ENCODE measurements around the gene IGF1R.

IGF1R gene

DNA sequence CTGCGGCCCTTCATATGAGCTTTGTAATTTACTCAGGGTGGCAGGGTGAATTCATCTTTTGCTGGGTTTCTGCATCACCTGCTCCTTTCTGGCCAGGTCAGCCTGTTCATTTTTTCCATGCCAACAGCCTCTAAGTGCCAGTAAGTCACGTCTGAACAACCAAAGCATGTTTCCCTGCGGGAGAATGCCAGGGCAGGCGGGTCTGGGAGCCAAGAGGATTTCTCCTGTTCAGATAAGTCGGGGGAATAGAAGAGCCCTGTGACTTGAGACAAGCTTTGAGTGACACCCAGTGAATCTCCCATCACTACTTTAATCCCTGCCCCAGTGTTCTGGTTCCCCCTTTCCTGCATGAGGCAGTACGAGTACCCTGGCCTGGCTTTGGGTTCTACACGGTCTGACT, 206.2 kb downstream of the IGF1R start:
- no peak overlapping the region for H3K4me3 ChIP-seq (ENCODE audit: low read depth, low read length)

DNA sequence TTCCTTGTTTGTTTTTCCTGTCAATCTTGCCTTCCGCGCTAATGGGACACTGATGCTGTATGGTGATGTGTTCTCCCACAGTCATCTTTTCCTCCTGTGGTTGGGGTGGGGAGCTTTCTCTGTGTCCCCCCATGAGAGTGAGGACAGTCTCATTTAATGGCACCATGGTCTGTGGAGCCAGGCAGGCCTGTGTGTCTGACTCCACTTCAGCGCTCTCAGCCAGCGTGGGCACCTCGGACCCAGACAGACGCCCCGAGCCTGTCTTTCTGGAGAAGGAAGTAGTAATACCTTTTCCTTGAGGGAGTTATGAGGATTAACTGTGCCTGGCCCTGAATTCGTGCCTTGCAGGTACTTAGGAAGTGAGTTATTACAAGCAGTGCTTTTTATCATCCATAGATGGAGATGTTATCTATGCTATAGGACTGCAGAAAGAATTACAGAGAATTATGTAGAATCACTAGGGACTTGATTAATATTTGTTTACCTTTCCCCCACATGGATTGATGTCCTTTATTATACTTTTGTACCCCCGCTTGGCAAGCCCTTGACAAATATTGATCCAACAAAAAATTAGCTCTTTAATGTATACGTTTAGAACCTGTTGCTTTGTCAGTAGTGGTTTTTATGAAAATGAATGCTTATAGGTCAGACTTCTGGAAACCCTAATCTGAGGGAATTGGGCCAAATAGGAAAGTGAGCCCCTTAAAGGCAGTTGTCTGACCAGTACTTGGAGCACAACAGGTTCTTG, 206.9 kb downstream of the IGF1R start:
- H3K4me3 ChIP-seq (ENCODE audit: low read depth, low read length): no peak overlapping the region

DNA sequence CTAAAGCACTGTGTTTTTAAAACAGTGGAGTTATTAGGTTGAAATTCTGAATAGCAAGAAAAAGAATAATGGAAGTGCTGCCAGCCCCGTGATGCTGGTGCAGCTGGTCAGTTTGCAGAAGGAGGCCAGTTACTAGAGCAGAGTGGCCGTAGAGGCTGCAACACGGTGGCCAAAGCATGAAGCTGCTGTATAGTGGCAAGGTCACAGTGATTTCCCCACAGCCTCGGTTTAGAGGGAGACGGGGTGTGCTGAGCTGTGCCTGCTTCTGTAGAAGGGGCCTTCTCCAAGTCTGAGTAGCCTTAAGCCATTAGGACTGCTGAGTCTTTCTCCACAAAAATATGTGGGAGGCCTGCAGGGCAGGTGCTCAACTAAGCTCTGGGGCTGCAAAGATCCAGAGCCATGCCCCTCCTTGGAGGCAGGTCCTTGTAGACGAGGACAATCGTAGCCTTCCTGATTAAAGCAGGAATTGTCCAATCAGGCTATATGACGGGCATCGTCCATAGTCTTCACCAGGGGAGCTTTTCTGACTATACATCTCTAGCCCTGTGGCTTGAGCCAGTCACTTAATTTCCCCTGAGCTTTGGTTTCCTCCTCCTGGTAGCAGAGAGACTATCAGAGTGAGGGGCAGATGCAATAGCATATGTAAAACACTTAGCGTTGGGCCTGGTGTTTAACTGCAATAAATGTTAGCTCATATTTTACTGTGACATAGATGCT, 207.6 kb downstream of the IGF1R start:
- H3K4me3 ChIP-seq (ENCODE audit: low read depth, low read length): no peak overlapping the region

DNA sequence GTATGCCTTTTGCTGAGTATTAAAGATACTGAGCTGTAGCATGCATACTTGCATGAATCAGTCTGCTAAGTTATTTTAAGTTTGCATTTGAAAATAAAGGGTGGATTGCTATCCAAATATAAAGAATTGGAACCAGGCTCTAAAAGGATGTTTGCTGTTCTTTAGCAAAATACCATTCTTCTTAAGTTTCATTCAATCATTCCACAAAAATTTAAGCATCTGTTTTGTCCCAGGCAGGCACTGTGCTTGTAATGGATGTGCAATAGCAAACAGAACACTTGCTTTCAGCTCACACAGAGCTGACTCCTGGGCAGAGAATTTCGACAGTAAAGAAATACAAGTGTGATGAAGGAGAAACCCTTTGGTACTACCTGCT, 208.2 kb downstream of the IGF1R start:
- H3K4me3 ChIP-seq (ENCODE audit: low read depth, low read length): no peak overlapping the region

DNA sequence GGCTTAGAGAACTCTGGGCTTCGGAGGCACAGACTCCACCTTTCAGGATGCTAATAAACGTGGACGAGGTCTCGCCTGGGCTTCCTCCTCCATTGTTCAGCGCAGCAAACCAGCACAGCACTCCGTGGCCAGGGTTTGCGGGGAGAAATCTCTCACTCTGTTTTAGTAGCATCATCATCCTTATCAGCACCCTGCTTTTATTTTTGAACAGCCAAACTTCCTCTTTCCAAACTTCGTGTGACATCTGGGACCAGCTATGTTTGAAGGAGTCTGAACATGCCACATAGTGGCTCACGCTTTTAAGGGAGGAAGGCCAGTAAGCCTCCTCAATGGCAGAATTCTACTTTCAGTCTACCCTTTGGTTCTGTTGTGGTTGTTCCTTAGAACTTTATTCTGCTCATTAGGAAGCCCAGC, 210.3 kb downstream of the IGF1R start:
- no peak overlapping the region for H3K4me3 ChIP-seq (ENCODE audit: low read depth, low read length)

DNA sequence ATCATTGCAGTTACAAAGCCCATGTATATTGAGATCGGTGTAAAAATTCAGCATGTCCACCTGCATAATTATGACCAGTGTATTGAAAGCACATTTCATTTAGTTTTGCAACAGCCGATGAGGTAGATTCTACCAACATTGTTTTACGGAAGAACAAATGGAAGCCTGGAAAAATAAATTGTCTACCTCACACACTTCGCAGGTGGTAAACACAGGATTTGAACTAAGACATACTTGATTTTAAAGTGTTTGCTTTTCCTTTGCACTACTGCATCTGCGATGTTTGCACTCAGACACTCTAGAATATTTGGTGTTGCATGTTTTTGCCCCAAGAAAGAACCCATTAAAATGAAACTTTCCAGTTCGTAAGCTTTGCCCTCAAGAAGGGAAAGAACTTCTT, 210.8 kb downstream of the IGF1R start:
- H3K4me3 ChIP-seq (ENCODE audit: low read depth, low read length): no peak overlapping the region

DNA sequence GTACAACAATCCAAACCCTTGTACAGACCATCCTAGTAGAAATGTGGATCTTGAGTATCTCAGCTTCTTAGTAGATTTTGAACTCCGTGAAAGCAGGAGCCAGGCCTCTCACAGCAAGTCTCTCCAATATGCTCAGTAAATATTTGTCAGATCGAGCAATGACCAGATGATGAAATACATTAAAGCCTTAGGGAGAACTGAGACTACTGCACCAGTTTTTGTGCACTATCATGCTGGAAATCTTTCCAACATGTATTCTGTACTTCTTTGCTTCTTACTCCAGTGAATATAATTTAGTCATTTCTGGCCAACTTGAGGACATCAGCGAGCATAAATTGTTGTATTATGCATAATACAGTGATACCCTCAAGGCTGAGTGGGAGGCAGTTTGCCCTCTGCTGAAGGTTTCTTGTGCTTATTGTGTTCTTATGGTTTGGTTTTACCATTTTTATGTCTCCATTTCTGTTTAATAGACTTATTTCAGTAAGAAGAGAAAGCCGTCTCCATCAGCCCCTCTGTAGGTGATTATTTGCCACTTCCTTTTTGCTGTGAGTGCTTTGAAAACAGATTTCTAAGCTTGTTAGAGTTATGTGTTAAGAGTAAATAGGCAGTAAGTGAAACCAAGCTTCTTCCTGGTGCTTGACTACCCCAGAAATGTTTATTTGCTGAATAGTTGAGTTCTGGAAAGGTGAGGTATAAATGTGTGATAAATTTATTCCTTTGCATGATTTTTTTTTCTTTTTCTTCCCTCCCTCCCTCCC, 212.1 kb downstream of the IGF1R start:
- no peak overlapping the region for H3K4me3 ChIP-seq (ENCODE audit: low read depth, low read length)

DNA sequence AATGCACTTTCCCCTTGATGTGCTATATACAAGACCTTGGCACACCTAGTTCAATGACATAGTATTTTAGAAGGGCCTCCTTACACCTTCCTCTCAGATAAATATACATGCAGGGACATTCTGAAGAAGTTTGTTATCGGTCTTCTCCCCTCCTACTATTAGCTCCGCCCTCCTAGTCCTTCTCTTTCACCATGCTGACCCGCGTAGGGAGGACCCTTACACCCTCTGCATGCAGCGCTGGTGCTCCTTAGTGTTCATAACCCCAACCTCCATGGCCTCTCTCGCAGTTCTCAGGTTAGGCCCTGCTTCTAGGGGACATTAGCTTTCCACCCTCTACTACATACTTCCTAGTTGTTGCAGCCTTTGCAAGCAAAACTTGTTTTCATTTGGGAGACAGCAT, 212.8 kb downstream of the IGF1R start:
- no peak overlapping the region for H3K4me3 ChIP-seq (ENCODE audit: low read depth, low read length)

DNA sequence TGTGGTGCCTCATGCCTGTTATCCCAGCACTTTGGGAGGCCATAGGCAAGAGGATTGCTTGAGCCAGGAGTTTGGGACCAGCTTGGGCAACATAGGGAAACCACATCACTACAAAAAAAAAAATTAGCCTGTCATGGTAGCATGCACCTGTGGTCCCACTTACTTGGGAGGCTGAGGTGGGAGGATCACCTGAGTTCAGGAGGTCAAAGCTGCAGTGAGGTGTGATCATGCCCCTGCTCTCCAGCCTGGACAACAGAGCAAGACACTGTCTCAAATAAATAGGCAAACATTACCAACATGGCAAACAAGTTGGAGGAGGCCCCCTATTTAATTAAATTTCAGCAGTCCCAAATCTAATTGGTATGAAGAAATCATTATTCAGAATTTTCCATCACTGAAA, 215.6 kb downstream of the IGF1R start:
- no peak overlapping the region for H3K4me3 ChIP-seq (ENCODE audit: low read depth, low read length)

DNA sequence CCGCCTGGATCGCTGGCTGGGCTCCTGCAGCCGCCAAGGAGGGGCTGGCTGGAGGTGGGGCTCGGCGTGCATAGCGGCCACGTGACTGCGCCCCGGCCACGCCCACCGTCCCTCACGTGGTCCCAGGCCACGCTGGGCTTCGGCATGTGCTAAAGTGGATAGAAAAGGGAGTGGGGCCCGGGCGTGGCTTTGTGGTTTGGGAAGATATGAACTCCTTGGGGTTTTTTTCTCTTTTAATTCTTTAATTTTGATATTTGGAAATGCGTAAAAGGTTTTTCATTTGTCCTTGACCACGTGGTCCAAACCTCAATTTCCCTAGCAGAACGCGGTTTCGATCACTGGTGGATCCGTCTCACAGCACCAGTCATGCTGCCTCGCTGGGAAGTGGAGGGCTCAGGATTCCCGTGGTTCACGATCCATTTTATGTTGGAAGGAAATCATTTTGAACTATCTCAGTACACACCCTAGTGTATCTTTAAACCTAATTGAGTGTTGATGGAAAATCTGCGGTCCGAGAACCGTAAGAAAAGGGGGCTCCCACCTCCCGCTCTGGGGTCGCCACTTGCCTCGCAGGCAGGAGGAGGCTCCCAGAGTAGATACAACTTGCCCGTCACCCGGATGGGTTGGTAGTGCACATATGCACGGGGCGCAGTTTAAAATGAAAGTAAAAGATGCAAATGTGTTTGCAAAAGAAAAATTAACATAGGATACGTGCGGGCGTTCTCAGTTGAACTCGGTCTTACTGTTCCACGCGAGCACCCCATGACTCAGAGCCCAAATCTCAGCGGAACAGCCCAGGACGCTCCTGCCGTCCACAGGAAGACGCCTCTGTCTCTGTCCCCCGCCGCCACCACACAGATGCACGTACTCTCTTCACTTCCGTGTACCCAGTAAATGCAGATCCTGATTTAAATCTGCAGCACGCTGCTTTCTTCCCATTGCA, 217.3 kb downstream of the IGF1R start:
- peak overlapping the region; percentile 9 for H3K4me3 ChIP-seq (ENCODE audit: low read depth, low read length)

DNA sequence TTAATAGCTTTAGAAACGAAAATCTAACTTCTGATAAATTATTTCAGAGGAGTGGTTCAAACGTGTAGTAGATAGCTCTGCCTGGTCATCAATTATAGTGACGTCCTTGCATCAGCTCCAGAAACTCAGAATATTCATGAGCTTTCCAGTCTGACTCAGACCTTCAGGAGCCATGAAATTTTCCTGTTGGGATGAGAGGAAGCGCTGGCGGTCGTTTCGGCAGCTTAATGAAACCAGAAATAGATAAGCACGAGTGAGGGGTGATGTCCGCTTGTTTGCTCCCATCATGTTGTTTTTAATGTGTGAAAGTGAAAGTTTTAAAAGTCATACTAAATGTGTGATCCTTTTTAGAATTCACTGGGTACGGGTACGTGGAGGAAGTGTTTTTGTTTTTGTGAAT, 218.2 kb downstream of the IGF1R start:
- H3K4me3 ChIP-seq (ENCODE audit: low read depth, low read length): no peak overlapping the region

DNA sequence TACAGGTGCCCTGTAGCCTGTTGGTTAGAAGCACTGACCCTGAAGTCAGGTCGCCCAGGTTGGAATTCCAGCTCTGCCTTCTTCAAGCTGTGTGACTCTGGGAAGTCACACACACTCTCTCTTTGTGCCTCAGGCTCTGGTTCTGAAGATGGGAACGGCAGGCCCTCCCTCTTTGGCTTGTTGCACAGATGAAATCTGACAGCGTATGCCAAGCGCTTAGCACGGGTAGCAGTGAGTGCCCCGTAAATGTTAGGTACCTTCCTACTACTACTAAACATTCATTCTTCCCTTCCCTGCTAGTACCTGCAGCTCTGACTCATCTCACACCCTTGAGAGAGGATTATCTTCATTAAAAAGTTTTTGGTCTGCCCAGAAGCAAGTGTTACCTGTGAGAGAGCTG, 220.2 kb downstream of the IGF1R start:
- no peak overlapping the region for H3K4me3 ChIP-seq (ENCODE audit: low read depth, low read length)

DNA sequence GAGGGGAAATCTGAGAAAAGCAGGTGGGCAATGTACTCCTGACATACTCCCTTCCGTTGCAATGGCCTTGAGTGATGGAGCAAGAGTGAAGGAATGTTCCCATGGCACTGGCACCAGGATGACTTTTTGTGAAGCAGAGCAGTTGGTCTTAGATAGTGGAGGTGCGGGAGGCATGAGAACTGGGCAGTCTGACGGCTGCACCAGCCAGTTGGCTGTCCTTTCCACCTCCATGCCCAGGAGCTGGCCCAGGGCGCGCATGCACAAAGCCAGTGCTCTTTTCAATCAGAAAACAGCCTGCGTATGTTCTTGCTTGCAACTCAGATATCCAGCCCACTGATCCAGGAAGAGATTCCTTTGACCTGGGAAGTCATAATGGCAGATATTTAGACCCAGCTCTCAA, 222.4 kb downstream of the IGF1R start:
- no peak overlapping the region for H3K4me3 ChIP-seq (ENCODE audit: low read depth, low read length)

DNA sequence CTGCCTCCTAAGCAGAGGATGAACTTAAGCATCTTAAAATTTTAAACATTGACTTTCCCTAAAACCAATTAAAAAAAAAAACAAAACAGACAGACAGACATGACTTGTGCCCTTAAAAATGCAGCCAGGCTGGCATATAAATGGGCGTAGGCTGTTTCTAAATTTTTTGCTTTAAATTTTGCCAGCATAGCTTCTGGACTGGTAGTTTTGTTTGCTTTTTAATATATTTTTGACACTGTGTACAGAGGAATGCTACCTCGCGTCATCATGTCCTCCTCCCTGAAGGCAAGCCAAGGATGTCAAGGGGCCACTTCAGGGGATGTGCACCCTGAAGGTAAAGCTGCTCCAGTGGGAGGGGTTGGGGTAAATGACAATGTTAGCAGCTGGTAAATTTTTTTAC, 224.4 kb downstream of the IGF1R start:
- no peak overlapping the region for H3K4me3 ChIP-seq (ENCODE audit: low read depth, low read length)

DNA sequence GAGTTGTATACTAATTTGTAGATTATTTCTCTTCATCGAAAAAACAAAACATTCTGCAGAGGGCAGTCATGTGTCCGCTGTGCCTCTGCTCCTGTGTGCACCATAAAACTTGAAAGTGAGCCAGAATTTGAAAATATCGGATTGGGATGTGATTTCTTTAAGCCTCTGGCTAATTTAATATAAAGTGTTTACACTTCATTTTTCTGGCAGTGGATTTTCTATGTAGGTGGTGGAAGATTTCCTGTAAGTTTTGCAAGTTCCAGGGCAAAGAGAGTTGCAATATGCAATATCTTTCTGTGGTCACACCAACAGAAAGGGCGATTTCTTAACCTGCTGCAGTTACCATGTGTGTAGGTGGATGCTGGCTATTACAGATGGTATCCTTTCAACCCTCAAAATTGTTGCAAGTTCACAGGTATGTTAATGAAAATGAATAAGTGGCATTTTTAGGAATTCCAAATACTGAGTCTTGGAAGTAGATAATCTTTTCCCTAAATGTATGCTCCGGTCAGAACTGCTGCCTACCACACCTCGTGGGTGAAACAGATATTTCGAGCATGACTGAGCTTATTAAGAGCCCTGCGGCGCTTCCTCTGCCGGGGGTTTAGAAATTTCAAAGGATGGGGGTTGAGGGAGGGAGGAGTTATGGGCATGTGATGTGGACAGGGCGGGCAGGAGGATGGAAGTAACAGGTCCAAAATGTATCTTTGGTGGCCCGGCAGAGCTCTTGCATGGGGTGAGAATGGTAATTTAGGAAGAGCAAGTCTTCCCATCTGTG, 225.3 kb downstream of the IGF1R start:
- no peak overlapping the region for H3K4me3 ChIP-seq (ENCODE audit: low read depth, low read length)

DNA sequence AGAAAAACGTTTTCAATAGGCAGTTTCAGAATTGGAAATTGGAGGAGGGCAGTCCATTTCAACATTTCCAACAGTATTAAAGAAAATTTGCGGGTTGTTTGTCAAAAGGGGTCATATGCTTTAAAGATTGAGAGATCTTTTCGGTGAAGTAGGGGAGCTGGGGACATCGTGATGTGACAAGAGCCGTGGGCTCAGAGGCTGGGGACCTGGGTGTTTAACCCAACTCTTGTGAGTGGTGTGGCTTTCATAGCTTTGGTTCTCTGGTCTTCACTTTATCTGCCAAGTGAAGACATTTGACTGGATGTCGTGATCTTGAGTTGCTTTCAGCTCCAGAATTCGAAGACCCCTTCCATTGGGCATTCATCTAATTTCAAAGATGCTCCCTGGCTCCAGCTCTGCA, 226.0 kb downstream of the IGF1R start:
- H3K4me3 ChIP-seq (ENCODE audit: low read depth, low read length): no peak overlapping the region

DNA sequence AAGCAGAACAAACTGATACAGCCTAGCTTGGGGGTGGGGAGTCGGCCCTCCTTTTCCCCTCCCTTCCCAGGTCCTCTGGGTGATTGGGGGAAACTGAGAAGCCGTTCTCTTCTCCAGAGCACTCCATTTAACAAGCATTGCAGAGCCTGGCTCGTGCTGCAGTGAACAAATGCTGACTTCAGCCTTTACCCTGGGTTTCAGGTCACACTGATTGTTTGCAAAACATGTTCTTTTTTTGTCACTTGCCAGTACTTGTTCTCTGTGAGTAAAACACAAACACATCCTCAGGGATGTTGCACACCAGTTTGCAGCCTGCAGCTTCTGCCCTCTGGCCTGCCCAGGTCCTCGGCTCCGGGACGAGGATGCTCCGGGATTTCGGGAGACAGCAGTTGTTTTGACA, 226.4 kb downstream of the IGF1R start:
- no peak overlapping the region for H3K4me3 ChIP-seq (ENCODE audit: low read depth, low read length)

DNA sequence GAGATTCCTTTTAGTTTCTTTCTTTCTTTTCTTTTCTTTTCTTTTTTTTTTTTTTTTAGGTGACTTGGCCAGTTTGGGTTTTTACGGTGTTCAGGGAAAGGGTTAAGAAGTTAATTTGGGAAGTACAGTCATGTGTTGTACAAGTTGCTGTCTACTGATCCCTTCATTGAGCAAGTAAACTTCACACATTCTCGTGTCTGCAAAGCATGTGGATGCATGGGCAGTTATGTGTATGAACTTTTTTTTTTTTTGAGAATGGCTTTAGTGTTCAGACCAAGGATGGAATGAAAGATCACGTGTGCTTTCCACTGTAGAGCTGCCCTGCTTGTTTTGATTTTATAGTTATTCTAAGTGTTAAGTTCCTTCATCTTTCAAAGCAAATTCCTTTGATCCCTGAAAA, 227.0 kb downstream of the IGF1R start:
- H3K4me3 ChIP-seq (ENCODE audit: low read depth, low read length): no peak overlapping the region

DNA sequence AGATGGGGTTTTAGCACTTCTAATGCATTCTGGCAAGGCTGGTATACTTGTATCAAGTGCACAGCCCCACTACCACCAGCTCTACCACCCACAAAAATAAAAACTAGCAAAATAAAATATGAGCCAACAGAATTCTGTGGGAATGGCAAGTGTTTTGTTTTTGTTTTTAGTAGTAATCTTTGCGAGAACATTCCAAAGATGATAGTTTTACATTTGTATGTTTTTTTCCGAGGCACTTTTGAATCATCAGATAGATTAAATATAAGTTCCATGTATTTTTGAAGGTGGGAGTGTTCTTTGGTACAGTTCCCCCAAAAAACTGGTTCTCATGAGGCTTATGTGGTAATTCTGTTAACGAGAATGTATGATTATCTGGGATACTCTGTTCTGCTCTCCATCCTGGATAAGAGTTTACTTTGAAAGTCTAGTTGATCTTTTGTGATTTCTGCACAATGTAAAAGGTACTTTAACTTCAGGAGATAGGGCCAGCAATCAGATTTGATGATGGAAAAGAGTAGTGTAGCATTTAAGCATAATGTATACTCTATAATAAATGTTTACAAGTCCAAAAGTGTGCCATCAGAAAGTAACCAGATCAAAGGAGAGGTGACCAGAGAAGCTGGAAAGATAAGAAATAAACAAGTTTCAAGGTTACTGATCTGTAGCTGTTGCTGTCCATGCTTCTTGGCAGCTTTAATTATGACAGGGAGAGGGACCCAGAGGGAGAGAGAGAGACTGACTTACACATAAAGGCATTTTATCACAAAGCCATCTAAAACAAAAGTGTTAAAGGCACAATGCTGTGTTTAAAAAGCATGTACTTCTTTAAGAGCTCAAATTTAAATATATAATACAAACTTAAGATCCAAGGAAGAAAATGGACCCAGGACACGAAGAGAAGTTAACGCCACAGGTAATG, 228.4 kb downstream of the IGF1R start:
- no peak overlapping the region for H3K4me3 ChIP-seq (ENCODE audit: low read depth, low read length)
